HL-60 (cell line): ENCODE data around the gene UGGT2.

ENCODE experiments used
- GABPA ChIP-seq: IDR thresholded peaks from 2 replicates; pipeline ENCODE4 v1.6.1; 2012; ENCODE audit warnings: low read depth
- POLR2AphosphoS5 ChIP-seq: IDR thresholded peaks from 2 replicates; pipeline ENCODE4 v1.6.1; 2012; ENCODE audit warnings: low read depth
- SPI1 ChIP-seq: IDR thresholded peaks from 2 replicates; pipeline ENCODE4 v1.6.1; 2012; ENCODE audit warnings: low read depth, mild to moderate bottlenecking, borderline replicate concordance
- TF ChIP-seq, protein P1 (sequence below): IDR thresholded peaks from one replicate; pipeline ENCODE4 v1.5.1; 2011; ENCODE audit warnings: low read length, control low read depth, inconsistent platforms; ENCODE audit not compliant: insufficient read depth
- TF ChIP-seq, protein P2 (sequence below): IDR thresholded peaks from 2 replicates; pipeline ENCODE4 v1.6.1; 2012; ENCODE audit warnings: low read depth; ENCODE audit not compliant: insufficient replicate concordance

DNA sequence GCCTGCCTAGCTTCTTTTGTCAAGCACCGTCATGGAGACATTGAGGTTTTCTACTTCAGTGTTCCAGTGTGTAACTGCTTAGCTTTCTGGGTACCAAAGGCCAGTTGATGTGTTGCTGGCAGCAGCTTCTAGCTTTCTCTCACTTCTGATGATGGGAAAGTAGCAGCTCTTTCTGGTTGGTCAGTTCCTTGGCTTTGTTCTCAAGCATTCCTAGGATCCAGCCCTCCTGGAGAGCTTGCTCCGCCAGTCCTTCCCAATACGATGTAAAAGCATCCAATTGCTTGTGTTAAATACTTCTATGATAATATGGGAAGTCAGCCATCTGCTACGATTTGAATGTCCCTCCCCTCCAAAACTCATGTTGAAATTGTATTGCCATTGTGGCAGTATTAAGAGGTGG, 182.8 kb downstream of the UGGT2 start:
- TF ChIP-seq, protein P1, sequence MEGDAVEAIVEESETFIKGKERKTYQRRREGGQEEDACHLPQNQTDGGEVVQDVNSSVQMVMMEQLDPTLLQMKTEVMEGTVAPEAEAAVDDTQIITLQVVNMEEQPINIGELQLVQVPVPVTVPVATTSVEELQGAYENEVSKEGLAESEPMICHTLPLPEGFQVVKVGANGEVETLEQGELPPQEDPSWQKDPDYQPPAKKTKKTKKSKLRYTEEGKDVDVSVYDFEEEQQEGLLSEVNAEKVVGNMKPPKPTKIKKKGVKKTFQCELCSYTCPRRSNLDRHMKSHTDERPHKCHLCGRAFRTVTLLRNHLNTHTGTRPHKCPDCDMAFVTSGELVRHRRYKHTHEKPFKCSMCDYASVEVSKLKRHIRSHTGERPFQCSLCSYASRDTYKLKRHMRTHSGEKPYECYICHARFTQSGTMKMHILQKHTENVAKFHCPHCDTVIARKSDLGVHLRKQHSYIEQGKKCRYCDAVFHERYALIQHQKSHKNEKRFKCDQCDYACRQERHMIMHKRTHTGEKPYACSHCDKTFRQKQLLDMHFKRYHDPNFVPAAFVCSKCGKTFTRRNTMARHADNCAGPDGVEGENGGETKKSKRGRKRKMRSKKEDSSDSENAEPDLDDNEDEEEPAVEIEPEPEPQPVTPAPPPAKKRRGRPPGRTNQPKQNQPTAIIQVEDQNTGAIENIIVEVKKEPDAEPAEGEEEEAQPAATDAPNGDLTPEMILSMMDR: no peak
- no peak for TF ChIP-seq POLR2AphosphoS5
- no peak for TF ChIP-seq GABPA
- TF ChIP-seq, protein P2, sequence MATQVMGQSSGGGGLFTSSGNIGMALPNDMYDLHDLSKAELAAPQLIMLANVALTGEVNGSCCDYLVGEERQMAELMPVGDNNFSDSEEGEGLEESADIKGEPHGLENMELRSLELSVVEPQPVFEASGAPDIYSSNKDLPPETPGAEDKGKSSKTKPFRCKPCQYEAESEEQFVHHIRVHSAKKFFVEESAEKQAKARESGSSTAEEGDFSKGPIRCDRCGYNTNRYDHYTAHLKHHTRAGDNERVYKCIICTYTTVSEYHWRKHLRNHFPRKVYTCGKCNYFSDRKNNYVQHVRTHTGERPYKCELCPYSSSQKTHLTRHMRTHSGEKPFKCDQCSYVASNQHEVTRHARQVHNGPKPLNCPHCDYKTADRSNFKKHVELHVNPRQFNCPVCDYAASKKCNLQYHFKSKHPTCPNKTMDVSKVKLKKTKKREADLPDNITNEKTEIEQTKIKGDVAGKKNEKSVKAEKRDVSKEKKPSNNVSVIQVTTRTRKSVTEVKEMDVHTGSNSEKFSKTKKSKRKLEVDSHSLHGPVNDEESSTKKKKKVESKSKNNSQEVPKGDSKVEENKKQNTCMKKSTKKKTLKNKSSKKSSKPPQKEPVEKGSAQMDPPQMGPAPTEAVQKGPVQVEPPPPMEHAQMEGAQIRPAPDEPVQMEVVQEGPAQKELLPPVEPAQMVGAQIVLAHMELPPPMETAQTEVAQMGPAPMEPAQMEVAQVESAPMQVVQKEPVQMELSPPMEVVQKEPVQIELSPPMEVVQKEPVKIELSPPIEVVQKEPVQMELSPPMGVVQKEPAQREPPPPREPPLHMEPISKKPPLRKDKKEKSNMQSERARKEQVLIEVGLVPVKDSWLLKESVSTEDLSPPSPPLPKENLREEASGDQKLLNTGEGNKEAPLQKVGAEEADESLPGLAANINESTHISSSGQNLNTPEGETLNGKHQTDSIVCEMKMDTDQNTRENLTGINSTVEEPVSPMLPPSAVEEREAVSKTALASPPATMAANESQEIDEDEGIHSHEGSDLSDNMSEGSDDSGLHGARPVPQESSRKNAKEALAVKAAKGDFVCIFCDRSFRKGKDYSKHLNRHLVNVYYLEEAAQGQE: no peak
- no peak for TF ChIP-seq SPI1
